T47D (cell line): ENCODE data around the gene PLCG2.

Source experiments
- DNase-seq, 2 experiments: peaks; one replicate each; pipeline versions ENCODE4 v3.0.0 to v3.0.0-alpha.2; 2011 to 2012; ENCODE audit warnings: low read depth in 1 of 2, low spot score in 1 of 2
- JUND ChIP-seq: IDR thresholded peaks from 2 replicates; pipeline ENCODE4 v1.6.1; 2012; ENCODE audit warnings: low read depth
- in situ Hi-C: cut with HindIII; loops from 2 replicates; pipeline ENCODE4 v1.10.0; 2016; ENCODE audit warnings: low sequenced_read_pairs, low pct_unique_long_range_greater_than_20kb

The PLCG2 gene

GRCh38 chr16:81765111-81765919 is 13.8 kb upstream of the PLCG2 start:
- no peak for TF ChIP-seq JUND
- in situ Hi-C loops = no loop called here

DNA sequence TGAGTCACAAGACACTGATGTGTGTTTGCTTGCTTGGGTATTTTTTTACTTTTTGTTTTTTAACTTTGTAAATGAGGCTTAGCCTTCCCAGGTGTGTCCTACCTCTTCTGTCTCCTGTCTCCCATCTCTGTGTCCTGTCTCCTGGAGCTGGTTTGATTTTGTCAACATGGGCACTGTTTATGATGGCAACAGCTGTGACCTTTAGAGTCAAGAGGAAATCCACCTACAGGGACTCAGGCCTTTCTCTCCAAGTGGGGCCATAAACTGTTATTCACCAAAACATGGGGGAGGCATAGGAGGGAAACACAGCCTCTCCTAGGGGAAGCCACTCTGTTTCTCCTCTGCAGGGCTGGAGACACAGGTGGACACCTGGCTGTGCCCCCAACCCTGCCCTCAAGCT is 13.1 kb upstream of the PLCG2 start:
- no peak for TF ChIP-seq JUND
- in situ Hi-C loops = no loop called here
- DNase-seq = no peak

More at GRCh38 chr16:81765111-81765919, 13.8 kb upstream of the PLCG2 start:
- DNase-seq = no peak

DNA sequence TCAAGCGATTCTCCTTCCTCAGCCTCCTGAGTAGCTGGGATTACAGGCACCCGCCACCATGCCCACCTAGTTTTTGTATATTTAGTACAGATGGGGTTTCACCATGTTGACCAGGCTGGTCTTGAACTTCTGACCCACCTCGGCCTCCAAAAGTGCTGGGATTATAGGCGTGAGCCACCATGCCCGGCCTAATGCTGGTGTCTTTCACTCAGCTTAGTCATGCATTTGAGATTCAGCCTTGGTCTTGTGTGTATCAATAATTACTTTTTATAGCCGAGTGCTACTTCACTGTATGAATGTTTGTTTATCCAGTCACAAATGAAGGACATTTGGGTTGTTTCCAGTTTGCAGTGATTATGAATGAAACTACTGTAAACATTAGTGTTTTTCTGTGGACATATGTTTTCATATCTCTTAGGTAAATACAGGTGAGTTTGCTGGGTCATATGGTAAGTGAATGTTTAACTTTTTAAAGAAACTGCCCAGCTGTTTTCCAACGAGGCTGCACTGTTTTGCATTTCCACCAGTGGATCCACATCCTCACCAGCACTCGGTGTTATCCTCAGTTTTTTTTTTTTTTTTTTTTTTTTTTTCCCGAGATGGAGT is 11.0 kb upstream of the PLCG2 start:
- DNase-seq = peak; percentile 42 to 74
- no peak for TF ChIP-seq JUND
- in situ Hi-C loops = no loop called here

DNA sequence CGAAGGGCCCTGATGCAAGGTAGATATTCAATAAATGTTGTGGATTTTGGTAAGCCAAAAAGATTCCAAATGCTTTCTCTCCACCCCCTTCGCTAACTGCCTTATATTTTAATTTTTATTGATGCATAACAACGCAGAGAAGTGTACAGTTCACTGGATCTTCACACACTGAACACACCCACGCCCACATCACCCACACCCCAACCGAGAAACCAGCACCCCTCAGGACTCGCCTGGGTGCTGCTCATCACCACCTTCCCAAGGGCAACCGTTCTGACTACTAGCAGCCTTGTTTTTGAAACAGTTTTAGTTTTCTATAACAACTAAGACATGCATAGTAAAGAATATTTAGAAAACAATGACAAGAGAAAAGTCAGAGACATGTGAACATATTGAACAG is 9.1 kb upstream of the PLCG2 start:
- in situ Hi-C loops = no loop called here
- TF ChIP-seq JUND = no peak
- DNase-seq = no peak

DNA sequence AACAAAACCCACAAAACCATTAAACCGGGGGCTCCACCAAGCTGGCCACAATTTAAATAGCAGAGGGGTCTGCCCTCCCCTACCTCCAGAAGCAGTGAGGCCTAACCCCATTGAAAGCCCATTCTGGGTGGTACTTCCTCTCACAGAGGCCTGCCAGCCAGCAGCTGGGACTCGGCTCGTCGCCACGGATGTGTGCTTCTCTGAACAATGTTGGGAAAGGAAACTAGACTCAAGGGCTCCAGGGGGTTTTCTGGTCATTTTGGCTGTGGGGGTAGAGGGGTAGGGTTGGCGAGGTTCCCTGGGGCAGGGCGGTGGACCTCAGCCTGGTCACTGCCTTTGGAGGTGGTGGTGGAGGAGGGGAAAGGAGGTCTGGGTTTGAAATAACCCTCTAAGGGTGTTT is 4.7 kb upstream of the PLCG2 start:
- DNase-seq = no peak
- in situ Hi-C loops = no loop called here

DNA sequence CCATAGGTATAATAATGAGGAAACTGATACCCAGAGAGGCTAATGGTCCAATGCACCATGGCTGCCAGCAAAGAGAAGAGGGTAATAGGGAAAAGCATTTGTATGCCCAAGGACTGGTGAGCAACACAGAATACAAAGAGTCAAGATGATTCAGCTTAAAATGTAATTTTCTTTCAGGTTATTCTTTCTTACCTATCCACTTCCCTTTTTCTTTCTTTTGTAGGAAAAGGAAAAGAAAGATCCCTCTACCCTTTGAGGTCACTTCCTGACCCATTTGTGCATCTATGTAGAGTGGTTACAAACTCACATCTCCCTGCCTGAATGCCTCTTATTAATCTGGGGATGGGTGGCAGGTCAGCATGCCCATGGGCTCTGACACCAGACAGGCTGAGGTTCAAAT is 3.5 kb upstream of the PLCG2 start:
- TF ChIP-seq JUND = no peak
- in situ Hi-C loops = no loop called here
- DNase-seq = no peak

More for the DNA sequence above, 4.7 kb upstream of the PLCG2 start:
- no peak for TF ChIP-seq JUND

DNA sequence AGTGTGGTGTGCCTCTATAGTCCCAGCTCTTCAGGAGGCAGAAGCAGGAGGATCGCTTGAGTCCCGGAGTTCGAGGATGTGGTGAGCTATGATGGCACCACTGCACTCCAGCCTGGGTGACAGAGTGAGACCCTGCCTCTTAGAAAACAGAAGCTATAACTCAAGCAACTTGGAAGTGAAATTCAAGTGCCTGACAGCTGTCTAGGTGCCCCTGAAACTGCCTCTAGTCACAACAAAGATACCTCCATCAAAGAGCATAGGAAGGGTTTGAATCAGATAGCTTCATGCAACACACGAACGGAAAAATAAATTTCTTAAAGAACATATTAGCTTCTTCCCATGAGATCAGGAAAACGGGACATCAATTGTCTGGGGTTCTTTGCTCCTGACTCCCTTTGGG is 860 bp upstream of the PLCG2 start:
- no peak for TF ChIP-seq JUND
- no peak for DNase-seq
- in situ Hi-C loops = no loop called here

GRCh38 chr16:81779536-81780320 is 637 bp downstream of the PLCG2 start:
- DNase-seq = peak; percentile 44 to 54
- in situ Hi-C loops = no loop called here
- no peak for TF ChIP-seq JUND

- no peak for DNase-seq
- in situ Hi-C loops = no loop called here
- no peak for TF ChIP-seq JUND
These were observed 1.3 kb downstream of the PLCG2 start for GRCh38 chr16:81780350-81780749.

DNA sequence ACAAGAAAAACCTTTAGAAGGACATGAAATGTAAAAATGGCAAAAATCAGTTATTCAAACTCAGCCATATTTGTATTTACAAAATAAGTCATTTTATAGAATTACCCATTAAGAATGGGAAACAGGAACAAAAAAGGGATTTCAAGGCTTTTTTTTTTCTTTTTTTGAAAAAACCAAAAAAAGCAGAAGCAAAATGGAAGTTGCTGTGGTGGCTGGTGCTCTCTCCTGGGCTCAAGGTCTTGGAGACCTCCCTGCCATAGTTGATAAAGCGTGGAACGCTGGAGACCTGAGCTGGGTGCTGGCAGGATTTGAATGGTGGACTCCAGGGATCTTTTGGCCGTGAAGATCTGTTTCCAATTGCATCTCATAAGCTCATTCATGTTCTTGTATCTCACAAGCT is 3.1 kb downstream of the PLCG2 start:
- no peak for DNase-seq
- TF ChIP-seq JUND = no peak
- in situ Hi-C loops = no loop called here

DNA sequence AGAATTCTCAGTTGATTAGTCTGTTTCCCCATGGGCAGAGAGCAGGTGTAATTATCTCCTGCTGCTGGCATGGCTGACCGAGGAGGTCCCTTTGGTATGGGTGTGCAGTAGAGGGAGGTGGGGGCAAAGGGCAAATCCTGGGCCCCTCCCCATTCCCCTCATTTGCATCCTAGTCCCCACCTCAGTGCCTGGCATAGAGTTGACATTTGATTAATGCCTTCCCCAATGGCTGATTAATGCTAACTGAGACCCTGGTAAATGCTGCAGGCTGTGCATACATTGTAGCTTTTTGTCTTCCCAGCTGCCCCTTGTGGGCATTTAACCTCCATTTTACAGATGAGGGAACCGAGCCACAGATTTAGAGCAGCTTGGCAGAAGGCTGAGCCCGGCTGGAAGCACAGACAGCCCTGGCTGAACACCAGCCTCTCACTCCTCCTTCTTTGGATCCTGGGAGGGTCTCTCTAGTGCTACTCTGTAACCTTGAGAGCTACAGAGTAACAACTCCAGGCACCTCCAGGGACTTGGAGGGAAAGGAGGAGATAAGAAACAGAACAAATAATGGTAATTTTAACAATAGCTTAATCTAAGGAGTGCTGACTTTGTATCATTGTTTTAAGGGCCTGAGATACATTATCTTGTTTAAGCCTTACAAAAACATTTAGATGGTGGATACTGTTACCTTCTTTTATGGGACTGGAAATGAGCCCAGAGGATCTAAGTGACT is 5.1 kb downstream of the PLCG2 start:
- in situ Hi-C loops = no loop called here
- DNase-seq = no peak
- no peak for TF ChIP-seq JUND

- no peak for TF ChIP-seq JUND
- no peak for DNase-seq
- in situ Hi-C loops = no loop called here
These were observed 6.2 kb downstream of the PLCG2 start for GRCh38 chr16:81785138-81785924.
